Stimulated activated CD4-positive, alpha-beta T cell treated with anti-CD3 and anti-CD28 coated beads, TNF-alpha, amount 100 ng/mL, for 24 hours (primary cell): ENCODE results near the gene USP25.

ENCODE experiments used
- DNase-seq, 3 experiments: peaks; one replicate each; pipeline ENCODE4 v3.0.0-alpha.2; 2020; ENCODE audit warnings: low read depth in 3 of 3

USP25 gene

GRCh38 chr21:15763359-15763758 lies 33.6 kb downstream of the USP25 start:
- DNase-seq = no peak

DNA sequence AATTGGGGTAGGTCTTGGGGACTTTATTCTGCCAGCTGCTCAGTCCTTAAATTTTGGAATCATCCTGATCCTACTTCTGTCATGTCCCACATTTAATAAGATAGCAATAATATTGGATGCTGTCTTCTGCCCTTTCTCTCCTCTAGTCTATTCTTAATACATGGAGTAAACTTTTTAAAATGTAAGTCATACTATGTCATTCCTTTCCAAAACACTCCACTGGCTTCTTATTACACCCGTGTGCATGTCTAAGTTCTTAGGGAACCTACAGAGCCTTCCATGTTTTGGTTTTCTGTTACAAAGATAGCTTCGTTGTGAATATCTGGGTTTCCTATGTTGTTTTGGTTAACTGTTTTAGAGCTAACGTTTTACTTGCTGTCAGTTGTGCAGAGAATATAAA lies 35.1 kb downstream of the USP25 start:
- DNase-seq = no peak

DNA sequence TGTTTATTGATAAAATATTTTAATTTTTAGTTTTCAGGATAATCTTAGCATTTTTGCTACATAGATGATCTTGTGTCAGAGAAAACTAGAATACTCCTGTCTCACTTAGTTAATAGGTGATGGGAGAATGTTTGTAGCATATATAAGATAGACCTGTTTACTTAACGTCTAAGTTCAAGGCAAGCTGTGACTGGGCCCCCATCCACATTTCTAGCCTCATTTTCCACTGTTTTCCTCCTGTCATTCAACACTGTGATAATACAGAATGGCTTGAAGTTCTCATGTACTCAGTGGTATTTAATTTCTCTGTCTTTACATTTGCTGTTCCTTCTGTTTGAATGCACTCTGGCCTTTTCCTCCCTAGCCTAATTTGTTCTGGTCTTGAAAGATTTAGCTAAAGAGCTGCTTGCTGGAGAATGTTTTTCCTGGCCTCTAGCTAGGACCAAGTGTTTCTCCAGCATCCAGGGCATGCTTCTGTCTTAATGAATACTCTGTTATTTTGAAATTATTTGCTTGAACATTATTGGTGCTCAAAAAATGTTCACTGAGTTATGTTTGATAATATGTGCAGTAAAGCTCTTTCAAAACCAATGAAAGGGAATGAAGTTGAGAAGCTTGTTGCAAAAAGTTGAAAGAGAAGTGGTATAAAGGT lies 37.3 kb downstream of the USP25 start:
- DNase-seq = no peak

GRCh38 chr21:15768045-15768601 lies 38.3 kb downstream of the USP25 start:
- no peak for DNase-seq

GRCh38 chr21:15768853-15769252 lies 39.1 kb downstream of the USP25 start:
- no peak for DNase-seq

DNA sequence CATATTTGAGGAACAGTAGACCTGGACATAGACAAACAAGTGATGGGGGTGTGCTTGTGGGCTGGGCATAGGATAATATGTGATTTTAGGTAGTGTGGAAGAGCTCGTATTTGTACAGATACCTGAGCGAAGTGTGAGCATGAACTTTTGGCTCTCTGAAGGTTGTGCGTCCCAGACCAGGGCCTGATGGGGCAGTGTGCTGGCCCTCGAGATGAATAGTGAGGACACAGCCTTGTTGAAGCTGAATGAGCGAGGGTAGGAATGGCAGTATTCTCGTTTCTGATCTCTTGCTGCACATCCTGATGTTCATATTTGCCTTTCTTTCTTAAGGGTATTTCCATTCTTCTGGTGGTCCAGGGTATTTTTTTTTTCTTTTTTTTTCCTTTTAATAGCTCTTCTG lies 41.5 kb downstream of the USP25 start:
- no peak for DNase-seq

DNA sequence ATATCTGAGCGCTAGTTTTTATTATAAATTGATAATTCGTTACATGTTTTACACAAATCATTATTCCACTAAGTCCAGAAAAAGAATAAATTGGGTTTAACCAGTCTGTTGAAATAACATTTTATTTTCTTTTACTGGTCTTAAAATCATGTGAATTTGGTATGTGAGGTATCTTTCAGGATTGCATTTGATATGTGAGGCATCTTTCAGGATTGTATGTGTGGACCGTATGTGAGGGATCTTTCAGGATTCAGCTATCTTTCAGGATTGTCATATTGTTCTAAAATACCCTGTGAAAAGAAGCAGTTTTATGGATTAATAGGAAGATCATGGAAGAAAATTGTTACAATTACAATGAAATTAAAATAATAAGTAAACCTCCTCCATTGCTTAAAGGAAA lies 42.9 kb downstream of the USP25 start:
- no peak for DNase-seq

DNA sequence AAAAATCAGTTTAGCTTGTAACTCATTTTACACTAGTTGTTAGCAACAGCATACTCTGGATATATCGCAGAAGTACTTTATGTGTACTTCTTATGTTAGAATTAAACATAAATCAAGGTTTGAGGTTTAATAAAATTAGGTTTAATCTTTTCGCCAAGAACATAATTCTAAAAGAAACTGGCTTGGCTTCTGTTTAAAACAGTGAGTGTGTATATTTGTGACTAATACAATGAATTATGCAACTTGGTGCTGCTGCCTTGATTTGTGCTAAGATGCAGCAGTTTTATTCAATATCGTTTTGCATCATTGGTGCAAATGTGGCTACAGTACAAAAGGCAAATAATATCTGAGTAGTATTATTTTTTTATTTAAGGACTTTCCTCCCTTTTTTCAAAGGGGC lies 44.8 kb downstream of the USP25 start:
- no peak for DNase-seq

GRCh38 chr21:15775291-15775690 lies 45.5 kb downstream of the USP25 start:
- no peak for DNase-seq

DNA sequence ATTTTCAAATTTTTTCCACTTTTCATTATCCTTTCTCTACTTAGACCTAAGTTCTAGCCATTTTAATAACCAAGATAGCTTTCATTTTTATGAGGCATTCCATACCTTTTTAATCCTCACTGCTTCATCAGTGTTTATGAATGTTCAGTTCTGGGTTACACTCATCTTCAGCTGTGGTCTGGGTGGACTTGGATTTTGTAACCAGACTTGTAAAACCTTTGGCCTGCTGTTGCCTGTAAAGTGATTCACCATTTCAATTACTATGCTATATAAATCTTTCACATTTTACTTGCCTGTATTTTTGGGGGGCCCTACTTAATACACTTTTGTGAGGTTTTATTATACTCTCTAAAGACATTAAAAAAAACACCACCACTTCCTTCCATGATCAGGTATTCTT lies 46.2 kb downstream of the USP25 start:
- DNase-seq = no peak

GRCh38 chr21:15776818-15777217 lies 47.0 kb downstream of the USP25 start:
- no peak for DNase-seq

DNA sequence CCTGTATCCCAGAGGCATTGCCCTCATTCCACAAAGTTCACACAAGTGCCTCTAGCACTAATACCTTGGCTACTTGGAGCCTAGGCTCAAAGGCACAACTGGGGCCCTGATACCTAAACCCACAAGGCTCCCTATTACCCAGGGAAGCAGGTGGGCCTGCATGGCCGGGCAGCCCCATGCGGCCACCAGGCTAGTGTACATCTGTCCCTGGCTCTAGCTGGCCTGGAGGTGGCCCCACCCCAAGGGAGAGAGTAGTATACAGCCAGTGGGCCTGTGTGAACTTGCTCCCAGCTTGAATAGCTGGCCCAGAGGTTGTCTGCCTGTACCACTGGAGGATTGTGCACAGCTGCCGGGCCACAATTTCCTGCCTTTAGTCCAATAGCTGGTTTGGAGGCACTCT lies 52.2 kb downstream of the USP25 start:
- no peak for DNase-seq

GRCh38 chr21:15788847-15789523 lies 59.2 kb downstream of the USP25 start:
- no peak for DNase-seq

DNA sequence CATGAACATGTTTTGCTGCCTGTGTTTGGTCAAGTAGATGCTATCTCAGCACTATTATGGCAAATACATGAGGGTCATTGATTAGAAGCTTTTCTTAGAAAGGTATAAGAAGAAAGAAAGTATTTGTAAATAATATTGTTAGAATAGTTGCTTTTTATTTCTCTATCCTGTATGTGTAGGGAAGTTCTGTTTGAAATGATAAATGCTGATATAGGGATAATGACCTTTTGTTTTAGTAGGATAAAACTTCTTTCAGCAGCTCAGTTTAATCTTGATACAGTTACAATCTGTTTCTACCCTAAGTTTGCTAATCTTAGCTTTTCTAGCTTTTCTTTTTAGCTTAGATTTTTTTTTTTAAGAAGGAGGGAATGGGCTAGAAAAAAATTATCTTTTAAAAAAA lies 63.3 kb downstream of the USP25 start:
- DNase-seq = no peak

DNA sequence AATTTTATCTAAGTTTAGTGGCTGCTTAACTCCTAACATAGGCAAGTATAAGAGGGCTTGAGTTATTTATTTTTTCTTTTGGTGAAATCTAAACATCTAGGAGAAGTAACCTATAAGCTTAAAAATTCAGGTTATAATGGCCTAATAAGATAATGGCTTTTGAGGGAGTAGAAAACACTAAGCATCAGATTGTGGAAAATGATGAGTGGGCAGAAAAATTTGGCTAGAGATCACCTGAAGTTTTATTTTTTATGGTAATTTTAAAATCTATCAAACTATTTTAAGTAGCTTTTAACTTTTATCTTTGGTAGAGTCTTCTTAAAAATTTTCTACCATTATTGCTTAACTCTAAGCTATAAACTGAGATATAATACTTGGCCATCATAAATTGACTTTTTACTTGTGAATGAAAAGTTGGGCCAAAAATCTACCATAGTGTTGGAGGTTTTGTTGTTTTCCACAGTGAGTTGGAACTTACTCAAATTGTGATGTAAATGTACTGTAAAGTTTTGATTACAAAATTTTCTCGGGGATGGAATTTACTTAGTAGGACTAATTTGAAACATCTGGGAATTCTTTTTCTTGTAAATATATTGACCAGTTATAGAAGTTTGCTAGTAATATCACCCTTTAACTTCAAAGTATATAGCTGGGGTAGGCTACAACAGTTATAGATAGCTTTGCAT lies 63.9 kb downstream of the USP25 start:
- no peak for DNase-seq

GRCh38 chr21:15794277-15794912 lies 64.6 kb downstream of the USP25 start:
- DNase-seq = no peak

DNA sequence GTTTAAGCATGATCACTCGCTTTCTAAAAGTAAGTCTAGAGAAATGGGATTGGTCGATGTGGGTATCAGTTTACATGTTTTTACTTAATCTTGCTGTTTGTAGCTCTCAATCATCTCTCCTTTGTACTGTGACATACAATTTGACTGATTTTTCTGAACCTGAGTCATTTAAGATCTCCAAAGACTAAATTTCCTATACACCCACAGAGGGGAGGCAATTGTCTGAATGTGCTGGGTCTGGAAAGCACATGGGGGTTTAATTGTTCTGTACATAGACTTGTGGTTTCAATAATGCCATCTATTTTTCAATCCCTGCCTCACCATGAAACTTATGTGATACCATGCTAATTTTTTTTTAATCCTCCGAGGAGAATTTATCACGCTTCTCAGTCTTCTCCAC lies 65.8 kb downstream of the USP25 start:
- no peak for DNase-seq

DNA sequence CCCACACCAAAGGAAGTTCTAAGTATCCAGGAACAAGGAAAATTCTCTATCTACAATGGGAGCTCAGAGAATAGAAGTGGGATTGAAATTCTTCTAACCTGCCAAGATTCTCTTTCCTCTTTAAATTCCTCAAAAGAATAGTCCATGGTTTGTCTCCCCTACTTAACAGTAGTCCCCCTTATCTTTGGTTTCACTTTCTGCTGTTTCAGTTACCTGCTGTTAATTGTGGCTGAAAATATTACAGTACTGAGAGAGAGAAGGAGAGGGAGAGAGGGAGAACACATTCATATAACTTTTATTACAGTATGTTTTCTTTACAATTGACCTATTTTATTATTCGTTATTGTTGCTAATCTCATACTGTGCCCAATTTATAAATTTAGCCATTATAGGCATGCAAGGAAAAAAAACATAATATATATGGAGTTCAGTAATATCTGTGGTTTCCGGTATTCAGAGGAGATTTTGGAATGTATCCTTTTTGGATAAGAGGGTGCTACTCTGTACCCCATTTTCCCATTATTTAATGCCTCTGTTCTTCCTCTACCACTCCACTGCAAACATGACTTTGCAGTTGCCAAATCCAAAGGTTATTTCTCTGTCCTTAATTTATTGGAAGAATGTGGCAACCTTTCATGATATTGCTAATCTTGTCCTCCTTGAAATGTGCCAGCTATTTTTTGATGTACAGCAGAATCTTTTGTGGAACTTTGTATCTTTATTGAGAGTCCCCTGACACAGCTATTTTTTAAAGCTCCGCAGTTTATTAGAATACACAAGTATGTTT lies 68.0 kb downstream of the USP25 start:
- DNase-seq = no peak

- DNase-seq = no peak
These were observed 71.6 kb downstream of the USP25 start for GRCh38 chr21:15801352-15801863.

GRCh38 chr21:15804247-15805005 lies 74.6 kb downstream of the USP25 start:
- no peak for DNase-seq

DNA sequence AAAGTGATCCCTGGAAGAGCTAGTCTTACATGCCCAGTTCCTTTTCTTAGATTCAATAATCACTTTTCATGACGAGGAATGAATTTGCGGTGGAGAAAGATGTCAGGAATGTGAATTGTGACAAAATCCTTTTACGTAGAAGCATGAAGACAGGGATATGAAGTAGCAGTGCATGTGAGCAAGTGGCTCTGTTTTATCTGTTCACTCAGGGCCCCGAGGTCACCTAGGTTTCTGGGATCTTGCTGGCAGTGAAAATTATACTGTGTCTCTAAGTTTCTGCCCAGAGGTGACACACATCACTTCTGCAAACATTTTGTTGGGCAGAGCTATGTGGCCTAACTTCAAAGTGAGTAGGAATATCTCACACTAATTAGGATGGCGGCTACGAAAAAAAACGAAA lies 79.3 kb downstream of the USP25 start:
- no peak for DNase-seq
